Uterus (tissue), 2 donors: ENCODE data around the gene KCTD19.

Source experiments
- CTCF ChIP-seq, 4 experiments: fragments of 200-600 bp in 2 of 4; fragments of 450-650 bp in 2 of 4; sonication (generic) in 2 of 4; IDR thresholded peaks; one replicate each; pipeline ENCODE4 v1.5.1; 2016 to 2019; ENCODE audit warnings: antibody characterized with exemption in 4 of 4, mild to moderate bottlenecking in 2 of 4, moderate library complexity in 1 of 4
- POLR2A ChIP-seq, 2 donors: fragments of 450-650 bp; IDR thresholded peaks; one replicate each; pipeline ENCODE4 v1.6.1; 2016; ENCODE audit warnings: antibody characterized with exemption in 2 of 2, mild to moderate bottlenecking in 1 of 2, moderate library complexity in 1 of 2

DNA sequence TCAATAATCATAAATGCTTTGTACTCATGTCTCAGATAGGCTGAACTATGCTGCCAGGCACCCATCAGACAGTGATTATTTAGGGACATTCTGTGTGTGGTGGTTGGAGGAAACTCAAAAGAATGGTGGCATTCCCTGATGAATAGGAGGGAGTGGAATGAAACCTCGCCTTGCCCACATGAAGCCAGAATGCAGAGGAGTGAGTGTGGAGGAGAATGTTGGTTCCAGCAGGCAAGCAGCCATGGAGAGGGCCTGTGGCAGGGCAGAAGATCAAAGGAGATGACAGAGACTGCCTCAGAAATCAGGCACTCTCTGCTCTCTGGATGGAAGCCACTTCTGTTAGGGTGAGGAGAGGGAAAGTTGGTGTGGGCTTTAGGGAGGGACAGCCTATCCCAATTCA is 22.5 kb downstream of the KCTD19 start:
- TF ChIP-seq CTCF (IDR thresholded peaks at IDR 0.05) (no peak), POLR2A (IDR thresholded peaks at IDR 0.05) (no peak)
